Inflammatory macrophage treated with lipopolysaccharide for 1 hour (primary cell): Measurements from ENCODE around the gene DDC.

ENCODE experiments used
- DNase-seq, 2 donors: peaks; one replicate each; pipeline ENCODE4 v3.0.0-alpha.2; 2020 to 2022

DDC gene

DNA sequence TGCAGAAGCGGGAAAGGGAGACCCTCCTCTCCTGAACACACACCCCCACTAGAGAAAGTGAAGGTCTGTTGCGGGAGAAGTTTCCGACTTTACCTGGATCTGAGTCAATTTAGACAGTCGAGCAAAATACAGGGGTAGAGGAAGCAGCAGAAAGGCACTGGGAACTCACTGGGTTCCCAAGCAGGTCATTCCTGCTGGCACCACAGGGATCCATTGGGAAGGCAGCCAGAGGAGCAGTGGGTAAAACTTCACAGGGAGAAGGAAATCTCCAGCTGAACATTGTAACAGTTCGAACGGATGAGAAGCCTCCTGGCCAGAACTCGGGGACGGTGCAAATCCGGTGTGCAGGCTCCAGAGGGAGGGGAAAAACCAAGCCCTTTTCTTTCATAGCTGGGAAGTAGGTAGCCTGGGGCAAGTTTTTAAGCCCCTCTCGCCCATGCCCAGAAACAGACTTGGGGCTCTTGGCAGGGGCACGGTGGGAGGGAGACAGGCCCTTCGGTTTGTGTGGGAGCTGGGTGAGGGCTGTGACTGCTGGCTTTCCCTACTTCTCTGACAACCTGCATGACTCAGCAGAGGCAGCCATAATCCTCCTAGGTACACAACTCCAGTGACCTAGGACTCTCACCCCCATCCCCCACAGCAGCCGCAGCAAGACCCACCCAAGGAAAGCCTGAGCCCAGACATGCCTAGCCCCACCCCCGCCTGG lies 51.9 kb downstream of the DDC start:
- DNase-seq, result no peak

GRCh38 chr7:50512384-50512783 lies 52.8 kb downstream of the DDC start:
- no peak for DNase-seq

DNA sequence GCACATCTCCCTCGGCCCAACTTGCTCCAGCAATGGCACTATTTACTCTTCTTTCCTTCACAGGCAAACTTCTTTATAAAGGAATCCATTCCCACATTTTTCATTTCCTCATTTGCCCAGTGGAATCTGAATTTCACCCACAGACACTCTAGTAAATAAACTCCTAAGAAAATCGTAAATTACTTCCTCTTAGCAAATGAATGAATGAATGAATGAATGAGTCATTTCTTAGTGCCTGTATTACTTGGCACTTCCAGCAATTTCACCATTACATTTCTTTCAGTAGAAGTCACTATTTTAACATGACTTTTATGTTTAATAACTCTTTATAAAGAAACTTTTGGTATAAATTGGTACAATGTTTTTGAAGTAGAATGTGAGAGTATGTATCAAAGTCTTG lies 55.7 kb downstream of the DDC start:
- no peak for DNase-seq

DNA sequence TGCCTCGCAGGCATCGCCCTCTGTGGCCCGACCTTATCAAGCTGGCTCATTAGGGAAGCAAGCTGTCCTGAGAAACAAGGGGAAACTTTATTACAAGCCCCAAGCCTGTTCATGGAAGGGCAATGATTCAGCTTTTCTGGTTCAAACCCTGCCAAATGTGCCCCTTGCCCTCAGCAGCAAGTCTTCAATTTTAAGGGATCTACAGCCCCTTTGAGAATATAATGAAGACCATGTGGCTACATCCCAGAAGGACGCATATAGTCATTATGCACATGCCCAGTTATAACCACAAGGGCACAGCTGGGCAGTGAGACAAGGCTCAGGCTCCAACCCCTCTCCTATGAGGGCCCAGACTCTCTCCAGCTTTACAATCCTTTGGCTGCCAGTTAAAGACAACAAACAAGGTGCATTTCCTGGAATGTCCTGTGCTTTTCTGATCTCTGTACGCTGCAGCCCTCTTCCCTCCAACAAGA lies 56.7 kb downstream of the DDC start:
- DNase-seq, result no peak

DNA sequence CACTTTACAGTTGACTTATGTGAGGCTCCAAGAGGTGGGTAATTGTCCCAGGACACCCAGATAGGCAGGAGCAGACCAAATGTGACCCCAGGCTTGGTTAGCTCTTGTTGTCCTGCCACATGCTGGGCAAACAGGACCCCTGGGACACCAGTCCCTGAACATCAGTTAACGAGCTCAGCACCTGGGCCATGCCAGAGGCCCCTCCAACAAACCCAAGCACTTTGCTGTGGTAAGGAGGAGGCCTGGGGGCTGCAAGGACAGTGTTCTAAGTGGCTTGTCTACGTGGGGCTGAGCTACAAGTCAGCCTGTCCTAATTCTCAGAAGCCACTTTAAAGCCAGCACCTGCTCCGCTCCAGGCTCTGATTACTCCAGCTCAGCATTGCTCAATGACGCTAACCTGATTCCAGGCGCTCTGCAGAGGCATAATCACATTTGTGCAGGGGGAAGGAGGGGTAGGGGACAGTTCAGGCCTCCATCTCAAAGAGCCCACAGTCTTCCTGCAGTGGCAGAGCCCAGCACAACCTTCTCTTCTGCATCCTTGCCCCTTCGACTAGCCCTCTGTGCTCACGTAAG lies 57.2 kb downstream of the DDC start:
- no peak for DNase-seq

DNA sequence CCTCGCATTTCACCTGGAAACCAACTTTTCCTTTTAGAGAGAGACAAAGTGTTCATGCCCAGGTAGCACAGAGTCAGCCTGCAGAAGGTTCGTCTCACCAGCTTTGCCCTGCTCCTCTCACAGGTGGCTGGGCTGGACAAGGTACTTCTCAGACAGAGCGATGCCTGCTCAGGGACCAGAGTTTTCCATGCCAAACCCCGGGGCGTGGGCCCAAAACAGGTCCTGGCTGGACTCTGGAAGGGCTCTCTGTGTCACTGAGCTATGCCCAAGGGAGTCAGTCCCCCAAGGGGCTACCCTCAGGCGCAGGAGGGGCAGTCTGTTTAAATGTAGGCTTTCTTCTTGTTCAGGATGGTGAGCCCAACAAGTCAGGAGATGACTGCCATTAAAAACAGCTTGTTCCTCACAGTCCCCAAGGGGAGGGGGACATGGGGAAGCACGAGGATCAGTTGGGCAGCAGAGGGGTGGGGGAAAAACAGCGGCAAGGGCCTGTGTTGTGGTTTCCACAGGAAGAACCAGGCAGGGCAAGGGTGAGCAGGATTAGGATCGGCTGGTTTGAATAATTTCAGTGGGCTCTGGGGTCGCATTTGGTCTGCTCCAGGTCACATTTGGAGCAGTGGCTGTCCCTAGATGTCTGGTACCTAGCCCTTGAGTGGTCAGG lies 59.5 kb downstream of the DDC start:
- DNase-seq, result no peak

DNA sequence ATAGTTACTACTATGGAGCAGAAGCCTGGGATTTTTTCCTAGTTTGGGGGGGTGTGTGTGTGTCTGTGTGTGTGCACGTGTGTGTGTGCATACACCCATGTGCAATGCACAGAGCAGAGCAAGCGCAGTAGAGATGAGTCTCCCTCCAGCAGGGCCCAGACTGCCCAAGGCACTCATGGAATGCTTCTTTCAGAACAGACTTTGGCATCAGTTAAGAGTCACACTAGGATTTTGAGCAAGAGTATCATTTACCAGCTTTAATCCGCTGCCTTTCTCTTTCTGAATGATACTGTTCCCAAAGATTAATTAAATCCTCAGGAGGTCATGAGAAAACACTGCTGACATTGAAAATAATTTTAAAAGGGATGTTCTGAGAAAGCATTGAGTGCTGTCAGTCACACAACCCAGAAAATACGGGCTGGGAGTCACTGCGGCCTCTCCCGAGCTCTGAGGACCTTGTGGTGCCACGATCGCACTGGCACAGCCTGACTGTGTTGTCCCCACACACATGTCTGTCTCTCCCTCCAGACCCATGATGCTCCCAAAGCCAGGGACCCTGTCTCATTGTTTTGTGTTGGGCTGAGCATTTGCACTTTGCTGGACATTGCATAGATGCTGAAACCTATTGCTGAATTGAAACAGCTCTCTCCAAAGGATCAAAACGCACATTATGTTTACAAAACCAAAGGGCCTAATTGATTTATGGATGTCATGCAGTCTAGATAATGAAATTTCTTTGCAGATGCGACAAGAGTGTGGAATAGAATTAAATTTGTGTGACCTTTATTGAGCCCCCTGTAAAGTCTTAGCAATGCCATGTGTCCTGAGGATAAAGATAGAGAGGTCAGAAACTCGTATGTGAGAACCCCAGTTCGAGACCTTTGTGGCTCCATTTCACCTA lies 60.3 kb downstream of the DDC start:
- DNase-seq, result no peak

- DNase-seq, result no peak
Observed at GRCh38 chr7:50502947-50503346, 62.3 kb downstream of the DDC start.

DNA sequence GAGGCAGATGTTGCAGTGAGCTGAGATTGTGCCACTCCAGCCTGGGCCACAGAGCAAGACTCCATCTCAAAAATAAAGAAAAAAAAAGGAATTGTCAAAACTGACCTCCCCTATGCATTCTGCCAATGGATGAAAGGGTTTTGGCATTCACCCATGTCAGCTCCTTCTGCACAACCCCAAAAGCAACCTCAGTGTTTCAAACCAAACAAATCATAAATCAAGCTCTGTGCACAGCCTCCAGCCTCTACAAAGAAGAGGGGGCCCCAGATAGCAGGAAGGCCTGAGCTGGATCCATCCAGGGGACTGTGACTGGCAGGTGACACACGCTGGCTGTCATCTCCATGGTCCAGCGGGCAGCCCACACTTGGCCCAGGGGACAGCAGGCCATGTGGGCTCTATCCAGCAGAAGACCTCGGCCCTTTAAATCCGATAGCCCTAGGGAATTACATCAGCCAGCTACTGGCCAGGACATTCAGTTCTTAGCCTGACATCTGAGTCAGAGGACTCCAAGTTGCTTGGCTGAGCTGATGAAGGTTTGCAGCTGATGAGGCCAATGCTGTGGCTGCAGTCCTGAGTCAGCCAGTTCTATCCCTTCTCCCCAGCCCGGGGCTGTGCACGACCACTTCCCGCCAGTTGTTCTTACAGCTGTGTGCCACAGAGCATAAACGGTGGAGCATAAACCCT lies 63.1 kb downstream of the DDC start:
- no peak for DNase-seq

DNA sequence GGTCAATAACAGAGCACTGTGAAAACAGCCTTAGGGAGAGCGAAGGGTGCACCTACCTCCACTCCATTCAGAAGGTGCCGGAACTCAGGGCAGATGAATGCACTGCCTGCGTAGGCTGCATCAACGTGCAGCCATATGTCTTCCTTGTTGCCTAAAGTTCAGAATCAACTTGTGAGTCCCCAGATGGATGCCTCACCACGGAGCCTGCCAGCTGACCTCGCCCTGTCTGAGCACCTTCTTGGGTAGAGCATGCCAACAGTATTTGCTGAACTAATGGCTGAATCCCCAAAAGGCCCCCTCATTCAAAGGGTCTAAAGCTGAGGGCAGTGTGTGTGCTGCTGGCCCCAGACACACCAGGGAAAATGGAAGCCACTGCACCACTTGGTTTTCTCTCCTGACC lies 66.1 kb downstream of the DDC start:
- DNase-seq, result no peak

GRCh38 chr7:50497968-50498367 lies 67.2 kb downstream of the DDC start:
- no peak for DNase-seq

DNA sequence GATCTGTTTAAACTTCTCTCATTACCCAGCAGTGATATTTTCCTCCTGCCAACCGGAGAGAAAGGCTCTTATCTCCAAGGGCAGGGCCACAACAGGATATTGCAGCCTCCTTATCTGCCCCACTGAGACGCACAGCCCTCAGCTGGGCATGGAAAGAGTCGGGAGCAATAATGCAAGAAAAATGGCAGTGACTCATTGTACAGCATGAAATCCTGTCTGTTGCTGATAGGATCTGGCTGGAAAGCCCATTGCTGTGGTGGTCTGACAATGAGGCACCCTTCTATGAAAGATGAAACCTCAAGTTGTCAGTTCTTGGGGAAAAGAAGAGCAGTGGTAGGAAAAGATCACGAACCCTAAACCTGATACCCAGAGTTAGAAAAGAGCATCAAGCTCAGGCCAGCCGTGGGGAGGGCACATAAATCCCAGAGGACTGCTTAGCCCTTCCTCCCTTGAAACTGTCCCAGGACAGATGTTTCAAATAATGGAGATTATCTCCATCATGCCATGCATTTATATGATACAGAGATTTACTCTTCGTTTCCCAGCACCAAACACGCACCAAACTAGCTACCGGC lies 68.0 kb downstream of the DDC start:
- DNase-seq, result no peak

DNA sequence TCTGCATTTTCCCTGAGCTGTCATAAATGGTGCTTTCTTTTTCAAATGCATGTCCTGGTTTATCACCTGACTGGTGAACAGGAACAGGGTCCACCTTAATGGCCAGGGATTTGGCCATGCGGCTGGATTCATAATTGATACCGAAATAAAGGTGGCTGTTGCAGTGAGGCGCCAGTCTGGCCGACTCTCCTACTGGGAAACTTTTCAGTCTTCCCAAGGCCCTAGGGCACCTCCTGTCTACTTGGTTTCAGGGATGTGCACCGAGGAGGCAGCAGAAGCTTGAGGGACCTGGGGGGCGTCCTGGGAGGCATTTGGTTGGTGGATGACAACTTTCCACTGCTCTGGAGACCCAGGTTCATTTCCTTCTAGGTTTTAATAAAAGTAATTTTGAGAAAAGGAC lies 68.6 kb downstream of the DDC start:
- no peak for DNase-seq

- DNase-seq, result no peak
Observed at GRCh38 chr7:50495746-50496145, 69.5 kb downstream of the DDC start.

- DNase-seq, result no peak
Observed at GRCh38 chr7:50492770-50493519, 72.3 kb downstream of the DDC start.

DNA sequence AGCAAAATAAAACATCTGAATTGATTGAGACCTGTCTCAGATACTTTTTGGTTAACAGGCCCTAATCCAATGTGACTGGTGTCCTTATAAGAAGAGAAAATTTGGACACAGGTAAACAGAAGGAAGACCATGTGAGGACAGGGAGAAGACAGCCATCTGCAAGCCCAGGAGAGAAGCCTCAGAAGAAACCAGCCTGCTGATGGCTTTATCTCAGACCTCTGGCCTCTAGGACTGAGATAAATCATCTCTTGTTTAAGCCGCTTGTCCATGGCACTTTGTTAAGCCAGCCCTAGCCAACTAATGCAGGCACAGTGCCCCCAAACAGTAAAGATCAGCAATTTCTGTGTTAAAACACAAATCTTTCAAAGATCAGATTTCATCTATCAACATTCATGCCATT lies 73.3 kb downstream of the DDC start:
- DNase-seq, result no peak

- no peak for DNase-seq
Observed at GRCh38 chr7:50491209-50491608, 74.0 kb downstream of the DDC start.

DNA sequence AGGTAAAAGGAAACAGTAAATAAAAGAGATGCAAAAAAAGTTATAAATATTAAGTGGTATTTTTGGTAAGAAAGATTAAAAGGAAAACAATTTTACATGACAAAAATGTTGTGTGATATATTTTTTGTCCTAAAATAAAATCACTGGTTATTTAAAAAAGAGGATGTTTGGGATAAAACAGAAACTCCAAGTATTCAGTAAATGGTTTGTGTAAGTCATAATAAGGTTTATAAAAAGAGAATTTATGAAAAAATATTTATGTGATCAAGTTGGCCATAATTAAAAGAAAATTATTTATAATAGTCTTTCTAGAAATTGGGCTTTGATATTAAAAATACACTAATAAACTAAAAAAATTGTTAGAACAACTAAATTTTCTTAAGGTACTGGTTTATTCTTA lies 76.8 kb downstream of the DDC start:
- DNase-seq, result no peak

GRCh38 chr7:50486512-50486911 lies 78.7 kb downstream of the DDC start:
- DNase-seq, result no peak

- no peak for DNase-seq
Observed at GRCh38 chr7:50481867-50482266, 83.3 kb downstream of the DDC start.

GRCh38 chr7:50480797-50481196 lies 84.4 kb downstream of the DDC start:
- no peak for DNase-seq
